Duodenal mucosa (tissue), 2 donors: Measurements from ENCODE around the gene LOXHD1.

ENCODE experiments used
- H3K27ac ChIP-seq: one replicate; pipeline ENCODE4 v1.7.0; 2013; ENCODE audit warnings: low read depth, low read length
- H3K27me3 ChIP-seq, 2 donors: one replicate each; pipeline ENCODE4 v1.7.0; 2013; ENCODE audit warnings: low read length in 2 of 2, control low read depth in 1 of 2; ENCODE audit not compliant: insufficient read depth in 2 of 2, control insufficient read depth in 1 of 2
- H3K36me3 ChIP-seq, 2 donors: one replicate each; pipeline ENCODE4 v1.7.0; 2013; ENCODE audit warnings: low read length in 2 of 2, control low read depth in 1 of 2; ENCODE audit not compliant: insufficient read depth in 2 of 2, control insufficient read depth in 1 of 2
- H3K4me1 ChIP-seq, 2 donors: one replicate each; pipeline ENCODE4 v1.7.0; 2013; ENCODE audit warnings: low read length in 2 of 2, control low read depth in 1 of 2; ENCODE audit not compliant: insufficient read depth in 2 of 2, control insufficient read depth in 1 of 2
- H3K4me3 ChIP-seq, 2 donors: one replicate each; pipeline ENCODE4 v1.7.0; 2013; ENCODE audit warnings: low read length in 2 of 2, low read depth in 1 of 2
- H3K9ac ChIP-seq, 2 donors: one replicate each; pipeline ENCODE4 v1.7.0; 2013; ENCODE audit warnings: low read length in 2 of 2, low read depth in 1 of 2
- H3K9me3 ChIP-seq, 2 donors: one replicate each; pipeline ENCODE4 v1.7.0; 2013; ENCODE audit warnings: low read length in 2 of 2, control low read depth in 1 of 2; ENCODE audit not compliant: control insufficient read depth in 1 of 2

Gene LOXHD1

GRCh38 chr18:46672062-46672970, 15.3 kb upstream of the LOXHD1 start:
- H3K9ac ChIP-seq: no peak overlapping the region
- H3K4me3 ChIP-seq: no peak overlapping the region
- H3K27me3 ChIP-seq: peaks cover 0 to 5% of the 10 kb centered on the region in 2 donors
- no peaks in the 10 kb centered on the region for H3K4me1 ChIP-seq
- no peaks in the 10 kb centered on the region for H3K9me3 ChIP-seq
- H3K36me3 ChIP-seq: no peaks in the 10 kb centered on the region
- H3K27ac ChIP-seq: no peak overlapping the region

DNA sequence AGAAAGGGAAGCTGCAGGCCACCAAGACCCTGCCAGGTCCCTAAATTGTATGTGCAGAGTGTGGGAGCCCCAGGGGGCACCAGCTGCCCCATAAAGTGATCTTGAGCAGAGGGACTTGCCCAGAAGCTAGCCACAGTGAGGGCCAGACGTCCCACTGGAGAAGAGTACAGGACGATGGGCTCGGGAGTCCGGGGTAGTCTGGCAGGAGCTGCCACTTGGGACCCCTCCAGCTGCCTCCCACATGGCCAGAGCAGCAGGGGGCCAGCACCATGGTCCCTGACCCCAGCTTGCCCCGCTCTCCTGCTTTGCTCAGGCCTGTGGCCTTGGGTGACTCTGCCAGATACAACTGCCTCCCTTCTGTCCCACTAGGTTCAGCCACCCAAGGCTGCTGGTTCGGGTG, 11.7 kb upstream of the LOXHD1 start:
- Histone ChIP-seq H3K4me3 (no peak overlapping the region), H3K9ac (no peak overlapping the region), H3K4me1 (no peaks in the 10 kb centered on the region), H3K27ac (no peak overlapping the region), H3K27me3 (peaks cover 0 to 5% of the 10 kb centered on the region in 2 donors), H3K9me3 (no peaks in the 10 kb centered on the region), H3K36me3 (no peaks in the 10 kb centered on the region)

GRCh38 chr18:46668135-46668534, 11.1 kb upstream of the LOXHD1 start:
- H3K9me3 ChIP-seq: no peaks in the 10 kb centered on the region
- no peak overlapping the region for H3K9ac ChIP-seq
- H3K4me1 ChIP-seq: no peaks in the 10 kb centered on the region
- H3K36me3 ChIP-seq: no peaks in the 10 kb centered on the region
- no peak overlapping the region for H3K4me3 ChIP-seq
- peaks cover 0 to 5% of the 10 kb centered on the region in 2 donors for H3K27me3 ChIP-seq
- no peak overlapping the region for H3K27ac ChIP-seq

- Histone ChIP-seq H3K9ac (no peak overlapping the region), H3K4me1 (no peaks in the 10 kb centered on the region), H3K9me3 (no peaks in the 10 kb centered on the region), H3K27ac (no peak overlapping the region), H3K36me3 (no peaks in the 10 kb centered on the region), H3K4me3 (no peak overlapping the region), H3K27me3 (peaks cover 0 to 3% of the 10 kb centered on the region in 2 donors)
Measured at GRCh38 chr18:46663539-46663938, 6.5 kb upstream of the LOXHD1 start.

GRCh38 chr18:46660957-46661749, 4.1 kb upstream of the LOXHD1 start:
- Histone ChIP-seq H3K27ac (no peak overlapping the region), H3K36me3 (no peaks in the 10 kb centered on the region), H3K4me3 (no peak overlapping the region), H3K9me3 (no peaks in the 10 kb centered on the region), H3K27me3 (no peaks in the 10 kb centered on the region), H3K4me1 (no peaks in the 10 kb centered on the region), H3K9ac (no peak overlapping the region)

DNA sequence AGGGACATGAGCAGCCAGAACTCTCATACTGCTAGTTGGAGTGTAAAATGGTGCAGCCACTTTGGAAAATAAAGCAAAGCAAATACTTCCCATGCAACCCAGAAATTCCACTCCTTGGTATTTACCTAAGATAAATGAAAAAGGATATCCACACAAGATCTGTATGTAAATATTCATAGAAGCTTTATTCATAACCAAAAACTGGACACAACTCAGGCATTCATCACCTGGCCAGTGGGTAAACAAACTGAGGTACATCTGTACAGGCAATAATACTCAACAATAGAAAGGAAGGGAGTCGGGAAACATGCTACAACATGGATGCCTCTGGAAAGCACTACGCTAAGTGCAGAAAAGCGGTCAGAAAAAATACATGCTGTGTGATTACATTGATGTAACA, 2.5 kb upstream of the LOXHD1 start:
- H3K9ac ChIP-seq: no peak overlapping the region
- H3K27me3 ChIP-seq: no peaks in the 10 kb centered on the region
- H3K36me3 ChIP-seq: no peaks in the 10 kb centered on the region
- H3K4me3 ChIP-seq: no peak overlapping the region
- H3K4me1 ChIP-seq: no peaks in the 10 kb centered on the region
- H3K27ac ChIP-seq: no peak overlapping the region
- H3K9me3 ChIP-seq: no peaks in the 10 kb centered on the region

DNA sequence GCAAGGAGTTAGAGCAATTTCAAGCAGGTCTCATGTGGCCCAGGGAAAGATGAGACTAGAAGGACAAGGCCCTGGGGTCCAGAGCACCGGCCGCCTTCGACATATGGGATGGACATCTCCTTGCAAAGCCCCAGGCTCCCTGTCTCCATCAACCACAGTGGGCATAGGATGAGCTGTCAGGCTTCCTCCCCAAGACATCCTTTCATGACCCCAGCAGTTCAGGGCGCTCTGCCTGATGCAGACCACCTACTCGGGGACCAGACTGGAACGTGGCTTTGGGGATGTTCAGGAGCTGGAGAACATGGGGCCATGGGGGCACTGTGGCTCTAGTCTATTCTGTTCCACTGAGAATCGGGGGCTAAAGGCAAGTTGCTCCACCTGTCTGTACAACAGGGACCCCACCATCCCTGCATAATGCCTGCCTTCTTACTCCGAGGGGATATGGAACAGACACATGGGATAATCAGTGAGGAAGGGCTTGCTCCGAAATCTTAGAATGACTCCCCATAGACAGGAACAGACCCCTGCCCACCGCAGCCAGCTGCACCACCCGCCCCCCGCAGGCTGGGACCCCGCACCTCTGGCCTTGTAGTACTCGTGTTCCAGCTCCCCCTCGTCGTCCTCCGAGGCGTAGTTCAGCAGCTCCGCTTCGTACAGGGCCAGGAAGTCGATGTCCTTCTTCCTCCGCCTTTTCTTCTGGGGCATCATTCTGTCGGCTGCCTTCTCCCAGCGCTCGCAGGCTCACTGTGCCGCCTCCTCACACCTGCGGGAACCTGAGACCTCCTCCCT, 500 bp downstream of the LOXHD1 start:
- no peaks in the 10 kb centered on the region for H3K9me3 ChIP-seq
- no peaks in the 10 kb centered on the region for H3K27me3 ChIP-seq
- H3K4me1 ChIP-seq: no peaks in the 10 kb centered on the region
- H3K36me3 ChIP-seq: no peaks in the 10 kb centered on the region
- no peak overlapping the region for H3K27ac ChIP-seq
- H3K4me3 ChIP-seq: no peak overlapping the region
- no peak overlapping the region for H3K9ac ChIP-seq

- Histone ChIP-seq H3K4me1 (no peaks in the 10 kb centered on the region), H3K36me3 (no peaks in the 10 kb centered on the region), H3K9me3 (no peaks in the 10 kb centered on the region), H3K27me3 (peaks cover 0 to 2% of the 10 kb centered on the region in 2 donors), H3K9ac (no peak overlapping the region), H3K27ac (no peak overlapping the region), H3K4me3 (no peak overlapping the region)
Measured at GRCh38 chr18:46652372-46652771, 4.6 kb downstream of the LOXHD1 start.

GRCh38 chr18:46650681-46651080, 6.3 kb downstream of the LOXHD1 start:
- Histone ChIP-seq H3K9me3 (no peaks in the 10 kb centered on the region), H3K27me3 (peaks cover 0 to 2% of the 10 kb centered on the region in 2 donors), H3K27ac (no peak overlapping the region), H3K4me3 (no peak overlapping the region), H3K4me1 (no peaks in the 10 kb centered on the region), H3K9ac (no peak overlapping the region), H3K36me3 (no peaks in the 10 kb centered on the region)
